GM20431 (cell line): ENCODE measurements around the gene SH2D3C.

Experiments
- in situ Hi-C: fragments of 300-500 bp; cut with MseI, MboI; formaldehyde crosslinking; loops from one replicate; pipeline ENCODE4 v1.15.0; 2020; ENCODE audit warnings: low sequenced_read_pairs; ENCODE audit not compliant: unreplicated experiment

The SH2D3C gene

DNA sequence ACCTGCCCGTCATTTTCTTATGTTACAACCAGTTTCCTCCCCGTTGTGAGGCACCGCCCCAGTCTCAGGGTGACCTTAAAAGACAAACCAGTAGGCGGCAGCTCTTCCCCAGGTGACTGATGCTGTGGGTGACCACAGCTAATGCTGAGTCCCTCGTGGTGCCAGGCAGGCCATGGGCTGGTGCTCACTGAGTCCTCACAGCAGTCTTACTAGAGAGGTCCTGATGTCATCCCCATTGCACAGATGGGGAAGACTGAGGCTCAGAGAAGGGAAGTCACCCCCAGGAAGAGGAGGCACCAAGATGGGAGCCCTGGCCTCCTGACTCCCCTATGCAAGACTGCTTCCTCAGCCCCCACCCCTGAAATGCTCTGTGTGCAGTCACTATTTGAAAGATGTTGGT lies 70.7 kb downstream of the SH2D3C start:
- in situ Hi-C loops = no loop called here

DNA sequence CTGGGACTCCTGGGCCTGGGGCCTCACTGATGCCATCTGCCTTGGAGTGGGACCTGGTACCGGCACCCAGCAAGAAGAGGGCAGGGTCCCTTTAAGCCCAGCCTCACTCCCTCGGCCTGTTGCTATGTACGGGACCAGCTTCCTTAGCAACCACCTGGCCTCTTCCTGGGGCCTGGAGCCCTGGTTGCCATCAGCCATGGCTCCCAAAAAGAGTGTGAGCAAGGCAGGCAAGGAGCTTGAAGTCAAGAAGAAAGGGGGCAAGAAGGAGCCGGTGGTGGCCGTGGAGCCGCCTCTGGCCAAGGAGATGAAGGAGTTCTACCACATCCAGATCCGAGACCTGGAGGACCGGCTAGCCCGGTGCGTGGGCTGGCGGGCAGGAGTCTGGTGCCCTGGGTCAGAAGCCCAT lies 71.6 kb downstream of the SH2D3C start, which contains the start of gene CFAP157:
TSS of gene CFAP157 (plus strand) at position 153 of the 406 bp plus-strand sequence. CDS start at position 197, 44 bp downstream.
- in situ Hi-C loops = no loop called here

DNA sequence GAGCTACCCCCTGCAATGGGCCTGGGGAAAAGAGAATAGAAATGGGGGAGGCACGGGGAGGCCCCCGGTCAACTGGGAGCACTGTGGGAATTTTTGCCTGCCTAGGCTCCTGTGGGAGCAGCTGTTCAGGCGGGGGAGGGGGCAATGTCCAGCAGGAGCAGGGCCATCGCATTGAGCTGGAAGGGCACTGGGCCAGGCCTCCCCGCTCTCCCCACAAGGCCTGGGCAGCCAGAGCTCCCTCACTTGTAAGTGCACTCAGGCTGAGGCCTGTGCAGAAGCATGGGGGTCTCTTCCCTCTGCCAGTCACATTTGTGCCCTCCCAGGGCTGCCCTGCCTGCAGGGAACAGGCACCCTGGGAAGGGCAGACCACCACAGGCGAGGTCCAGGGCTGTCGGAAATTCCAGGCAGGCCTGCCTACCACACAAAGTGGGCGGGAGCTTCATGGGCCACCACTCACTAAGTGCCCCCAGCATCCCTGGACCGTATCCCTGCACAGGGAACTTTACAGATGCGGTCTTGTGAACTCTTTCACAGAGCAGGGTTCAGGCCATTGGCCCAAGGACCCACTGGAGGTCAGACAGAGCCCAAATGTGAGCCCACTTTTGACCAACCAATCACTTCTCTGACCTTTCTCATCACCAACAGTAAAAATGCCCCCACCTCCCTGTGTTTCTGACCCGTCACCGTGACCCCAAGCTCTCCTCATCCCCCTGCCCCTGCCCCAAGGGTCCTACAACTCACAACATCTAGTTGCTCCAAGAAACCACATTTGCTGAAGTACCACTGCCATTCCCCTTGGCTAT lies 72.7 kb downstream of the SH2D3C start:
- in situ Hi-C loops = no loop called here

DNA sequence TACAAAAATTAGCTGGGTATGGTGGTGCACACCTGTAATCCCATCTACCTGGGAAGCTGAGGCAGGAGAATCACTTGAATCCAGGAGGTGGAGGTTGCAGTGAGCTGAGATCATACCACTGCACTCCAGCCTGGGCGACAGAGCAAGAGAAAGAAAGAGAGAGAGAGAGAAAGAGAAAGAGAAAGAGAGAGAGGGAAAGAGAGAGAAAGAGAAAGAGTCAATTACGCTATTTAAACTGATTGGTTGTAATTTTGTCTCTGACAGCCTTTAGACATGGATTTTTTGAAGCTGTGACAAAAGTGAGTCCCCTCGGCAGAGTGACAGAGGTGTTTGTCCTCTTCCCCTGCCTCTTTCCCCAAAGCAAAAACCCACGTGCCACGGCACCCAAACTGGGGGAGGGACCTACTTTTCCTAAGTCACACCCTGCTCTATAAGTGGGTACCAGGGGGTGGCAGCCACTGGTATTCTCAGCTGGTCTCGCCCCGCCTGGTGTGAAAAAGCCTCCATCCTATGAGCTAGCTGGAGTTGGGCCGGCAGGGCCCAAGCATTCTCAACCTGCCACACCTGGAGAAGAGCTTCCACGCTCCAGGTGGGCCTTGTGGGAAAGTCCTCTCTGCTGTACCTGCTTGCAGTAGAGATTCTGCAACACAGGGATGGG lies 75.0 kb downstream of the SH2D3C start:
- in situ Hi-C loops = no loop called here

DNA sequence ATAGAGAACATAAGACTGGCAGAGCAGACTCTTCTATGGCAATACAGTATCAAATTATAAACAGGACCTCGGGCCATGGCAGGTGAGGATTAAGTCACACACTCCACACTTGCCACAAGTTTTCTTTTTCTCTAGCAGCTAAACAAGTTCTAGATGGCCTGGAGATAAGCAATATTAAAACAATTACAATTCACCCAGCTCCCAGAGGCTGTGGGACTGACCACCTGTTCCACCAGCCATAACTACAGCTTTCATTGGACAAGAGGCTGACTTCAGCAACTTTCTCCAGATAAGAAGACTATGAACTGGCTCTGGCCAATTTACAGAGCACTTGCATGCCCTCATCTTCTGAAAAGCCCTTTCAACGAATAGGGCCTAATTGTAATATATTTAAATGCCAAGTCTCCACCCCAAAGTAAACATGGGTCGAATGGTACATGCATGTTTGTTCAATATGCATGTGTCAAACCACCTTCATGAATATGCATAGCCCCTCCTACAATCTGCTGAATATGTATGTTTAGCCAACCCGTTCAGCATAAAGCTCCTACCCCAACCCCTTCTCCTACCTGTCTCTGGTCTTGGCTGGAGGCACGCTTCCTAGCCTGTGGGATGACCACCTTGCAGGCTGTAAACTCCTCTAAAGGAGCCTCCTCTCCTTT lies 77.7 kb downstream of the SH2D3C start:
- in situ Hi-C loops = no loop called here

DNA sequence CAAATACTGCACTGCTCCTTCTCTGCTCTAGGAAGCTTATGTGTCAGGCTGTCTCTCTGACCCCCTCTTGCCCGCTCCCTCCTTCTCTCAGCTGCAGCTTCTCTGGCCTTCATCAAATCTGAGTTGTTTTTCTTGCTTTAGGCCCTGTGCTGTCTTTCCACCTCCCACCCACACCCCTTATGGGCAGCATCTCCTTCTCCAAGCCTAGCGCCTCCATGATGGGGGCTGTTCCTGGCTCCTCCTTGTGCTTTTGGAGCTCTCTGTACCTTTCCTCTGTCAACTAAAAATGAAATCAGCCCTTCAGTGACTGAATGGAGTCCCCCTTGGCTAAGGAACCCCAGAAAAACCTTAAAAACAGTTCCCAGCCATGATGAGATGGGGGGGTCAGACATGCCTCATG lies 78.3 kb downstream of the SH2D3C start:
- in situ Hi-C loops = no loop called here

DNA sequence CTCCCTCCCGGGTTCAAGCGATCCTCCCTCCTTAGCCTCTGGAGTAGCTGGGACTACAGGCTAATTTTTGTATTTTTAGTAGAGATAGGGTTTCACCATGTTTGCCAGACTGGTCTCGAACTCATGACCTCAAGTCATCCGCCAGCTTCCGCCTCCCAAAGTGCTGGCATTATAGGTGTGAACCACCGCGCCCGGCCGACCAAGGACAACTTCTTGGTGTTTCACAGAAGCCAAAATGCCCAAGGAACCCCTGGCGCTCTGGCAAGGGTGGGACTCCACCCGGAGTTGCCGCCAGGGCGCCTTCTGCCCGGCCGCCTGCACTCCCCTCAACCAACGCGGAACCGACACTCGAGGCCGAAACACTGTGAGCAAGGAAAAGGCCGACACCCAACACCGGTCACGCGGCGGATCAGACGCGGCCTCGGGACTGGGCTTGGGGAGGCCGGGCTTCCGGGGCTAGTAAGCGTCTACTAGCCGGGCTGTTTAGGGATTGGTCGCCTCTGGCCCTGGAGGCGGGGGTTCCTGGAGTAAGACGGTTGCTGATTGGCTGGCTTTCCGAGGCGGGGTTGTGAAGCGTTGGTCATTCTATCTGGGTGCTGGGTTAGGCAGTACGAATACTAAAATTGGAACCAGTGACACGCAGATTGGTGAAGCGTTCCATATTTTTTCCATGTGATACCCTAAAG lies 79.3 kb downstream of the SH2D3C start:
- in situ Hi-C loops = no loop called here

DNA sequence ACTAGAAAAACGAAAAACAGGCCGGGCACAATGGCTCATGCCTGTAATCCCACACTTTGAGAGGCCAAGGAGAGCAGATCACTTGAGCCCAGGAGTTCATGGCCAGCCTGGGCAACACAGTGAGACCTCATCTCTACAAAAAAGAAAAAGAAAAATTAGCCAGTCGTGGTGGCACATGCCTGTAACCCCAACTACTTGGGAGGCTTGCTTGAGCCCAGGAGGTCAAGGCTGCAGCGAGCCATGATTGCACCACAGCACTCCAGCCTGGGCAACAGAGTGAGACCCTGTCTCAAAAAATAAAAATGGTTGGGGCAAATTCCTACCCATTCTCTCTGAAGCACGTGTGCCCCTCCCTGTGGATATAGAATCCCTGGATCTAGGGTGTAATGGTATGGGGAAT lies 80.1 kb downstream of the SH2D3C start:
- in situ Hi-C loops = no loop called here

DNA sequence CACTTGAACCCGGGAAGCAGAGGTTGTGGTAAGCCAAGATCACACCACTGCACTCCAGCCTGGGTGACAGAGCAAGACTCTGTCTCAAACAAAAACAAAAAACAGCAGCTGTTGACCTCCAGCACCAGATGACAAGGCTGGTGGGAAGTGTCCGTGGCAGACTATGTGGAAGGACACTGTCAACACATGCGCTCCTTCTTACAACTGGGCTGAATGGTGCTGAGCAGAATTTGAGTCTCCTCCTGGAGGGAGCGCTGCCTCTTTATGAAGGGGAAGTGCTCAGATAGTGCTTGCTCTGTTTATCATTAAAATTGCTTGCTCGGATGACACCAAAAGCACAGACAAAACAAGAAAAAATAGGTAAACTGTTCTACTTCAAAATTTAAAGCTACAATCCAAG lies 80.9 kb downstream of the SH2D3C start:
- in situ Hi-C loops = no loop called here

DNA sequence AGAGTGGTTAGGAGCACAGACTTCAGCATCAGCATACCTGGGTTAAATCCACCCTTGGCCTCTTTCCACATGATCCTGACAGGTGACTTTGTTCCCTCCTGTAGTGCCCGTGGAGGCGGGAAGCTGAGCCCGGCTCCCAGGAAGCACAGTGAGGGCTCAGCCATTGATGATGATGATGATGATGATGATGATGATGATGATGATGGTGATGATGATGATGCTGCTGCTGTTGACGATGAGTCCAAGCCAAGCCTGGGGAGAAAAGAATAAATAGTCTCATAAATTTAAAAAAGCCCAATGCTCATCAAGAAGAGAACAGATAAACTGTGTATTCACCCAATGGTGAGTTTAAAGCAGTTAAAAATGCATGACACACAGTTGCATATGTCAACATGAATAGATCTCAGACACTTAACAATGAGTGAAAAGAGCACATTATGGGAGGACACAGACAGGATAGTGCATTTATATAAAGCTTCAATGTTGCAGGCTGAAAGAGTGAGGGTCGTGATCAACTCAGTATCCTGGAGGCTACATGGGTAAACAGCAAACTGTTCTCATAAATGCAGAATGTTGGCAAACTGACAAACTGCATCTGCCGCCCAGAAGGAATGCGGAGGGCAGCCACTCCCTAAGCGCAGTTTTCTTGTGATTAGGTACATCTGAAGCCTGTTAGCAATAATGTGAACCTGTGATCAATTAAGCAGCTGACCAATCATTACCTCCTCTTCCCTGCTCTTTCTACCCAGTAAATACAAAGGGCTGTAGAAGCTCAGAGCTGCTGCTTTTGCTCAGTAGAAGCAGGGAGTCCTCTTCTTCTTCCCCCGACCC lies 83.4 kb downstream of the SH2D3C start:
- in situ Hi-C loops = no loop called here

DNA sequence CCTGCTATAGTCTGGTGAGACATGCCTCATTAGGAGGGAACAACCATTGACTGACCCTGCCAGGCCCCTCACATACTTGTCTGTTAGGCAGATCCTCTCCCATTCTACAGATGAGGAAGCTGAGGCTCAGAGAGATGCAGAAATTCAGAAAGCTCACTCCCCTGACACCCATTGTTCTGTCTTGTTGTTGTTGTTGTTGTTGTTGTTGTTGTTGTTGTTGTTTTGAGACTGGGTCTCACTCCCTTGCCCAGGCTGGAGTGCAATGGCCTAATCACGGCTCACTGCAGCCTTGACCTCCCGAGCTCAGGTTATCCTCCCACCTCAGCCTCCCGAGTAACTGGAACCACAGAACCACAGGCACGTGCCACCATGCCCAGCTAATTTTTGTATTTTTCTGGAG lies 84.8 kb downstream of the SH2D3C start:
- in situ Hi-C loops = no loop called here

DNA sequence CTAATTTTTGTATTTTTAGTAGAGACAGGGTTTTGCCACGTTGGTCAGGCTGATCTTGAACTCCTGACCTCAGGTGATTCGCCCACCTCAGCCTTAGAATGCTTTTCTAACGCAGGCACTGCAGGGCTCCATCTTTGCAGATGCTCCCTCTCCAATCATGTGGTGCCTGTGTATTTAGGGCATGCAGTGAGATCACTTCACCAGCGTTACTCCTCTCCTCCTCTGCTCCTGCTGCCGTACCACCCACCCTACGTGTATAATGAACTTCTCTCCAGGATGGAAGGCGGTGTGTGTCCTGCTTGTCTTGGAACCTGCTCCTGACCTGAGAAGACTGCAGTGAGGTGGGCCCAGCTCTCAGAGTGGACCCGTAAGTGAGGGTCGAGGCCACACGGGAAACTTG lies 85.3 kb downstream of the SH2D3C start:
- in situ Hi-C loops = no loop called here

DNA sequence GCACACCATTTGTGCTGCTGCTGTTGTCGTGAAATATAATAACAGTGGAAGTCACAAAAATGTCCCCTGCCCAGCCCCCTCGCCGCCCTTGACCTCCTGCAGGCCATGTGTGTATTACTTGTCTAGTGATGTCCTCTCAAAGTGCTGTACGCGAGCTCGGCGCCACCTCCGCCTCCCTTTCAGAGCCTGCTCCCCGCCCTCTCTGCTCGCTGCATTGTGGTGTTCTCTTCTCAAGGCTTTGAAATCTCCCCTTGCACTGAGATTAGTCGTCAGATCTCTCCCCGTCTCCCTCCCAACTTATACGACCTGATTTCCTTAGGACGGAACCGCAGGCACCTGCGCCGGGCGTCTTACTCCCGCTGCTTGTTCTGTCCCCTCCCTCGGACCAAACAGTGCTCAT lies 86.4 kb downstream of the SH2D3C start:
- in situ Hi-C loops = no loop called here

DNA sequence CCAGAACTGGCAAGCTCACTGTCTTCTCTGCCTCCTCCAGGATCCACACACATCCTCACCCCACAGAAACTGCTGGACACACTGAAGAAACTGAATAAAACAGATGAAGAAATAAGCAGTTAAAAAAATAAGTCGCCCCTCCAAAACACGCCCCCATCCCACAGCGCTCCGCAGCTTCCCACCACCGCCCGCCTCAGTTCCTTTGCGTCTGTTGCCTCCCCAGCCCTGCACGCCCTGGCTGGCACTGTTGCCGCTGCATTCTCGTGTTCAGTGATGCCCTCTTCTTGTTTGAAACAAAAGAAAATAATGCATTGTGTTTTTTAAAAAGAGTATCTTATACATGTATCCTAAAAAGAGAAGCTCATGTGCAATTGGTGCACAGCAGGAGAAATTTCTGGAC lies 87.7 kb downstream of the SH2D3C start:
- in situ Hi-C loops = no loop called here

DNA sequence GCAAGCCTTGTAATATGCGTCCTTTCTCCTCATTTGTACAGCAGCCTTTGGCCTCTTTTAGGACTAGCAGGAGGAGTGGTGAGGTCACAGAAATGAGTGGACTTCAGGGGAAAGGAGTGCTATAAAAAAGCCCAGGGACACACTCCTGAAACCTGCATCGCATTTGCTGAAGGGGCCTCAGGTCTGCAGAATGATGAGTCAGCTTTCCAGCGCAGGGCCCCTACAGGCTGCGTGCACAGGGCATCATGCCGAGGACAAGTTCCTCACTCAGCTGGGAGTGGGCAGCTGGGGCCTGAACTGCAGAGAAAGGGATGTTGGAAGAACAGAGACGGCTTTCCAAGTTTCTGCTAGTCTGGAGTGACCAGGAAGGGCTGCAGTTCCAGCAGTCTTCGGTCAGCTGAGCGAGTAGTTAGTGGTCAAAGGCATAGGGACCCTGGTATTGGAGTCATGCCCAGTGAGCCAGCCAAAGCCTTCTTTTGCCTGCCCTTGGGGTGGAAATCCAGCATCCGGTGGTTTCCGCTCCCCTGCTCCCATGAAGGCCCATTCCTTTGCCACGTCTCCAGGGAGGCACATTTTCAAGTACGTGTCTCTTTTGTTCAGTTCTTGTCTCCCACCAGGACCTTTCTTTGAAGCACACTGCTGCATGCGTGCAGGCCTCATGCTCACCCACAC lies 89.0 kb downstream of the SH2D3C start:
- in situ Hi-C loops = no loop called here
